GM12865 (cell line): Measurements from ENCODE around the gene SACS.

Experiments
- DNase-seq: peaks from one replicate; pipeline ENCODE4 v3.0.0; 2010; ENCODE audit warnings: low read depth
- H3K4me3 ChIP-seq: 2 replicates; pipeline ENCODE4 v1.5.1; 2011; ENCODE audit warnings: mild to moderate bottlenecking, low read depth, low read length, control low read depth
- CTCF ChIP-seq: IDR thresholded peaks from 2 replicates; pipeline ENCODE4 v1.5.1; 2011; ENCODE audit warnings: low read length, control low read depth, low read depth, inconsistent platforms; ENCODE audit not compliant: insufficient read depth; ENCODE audit errors: missing control alignments

The SACS gene

GRCh38 chr13:23352161-23352560 is 81.3 kb downstream of the SACS start:
- no peak for TF ChIP-seq CTCF
- H3K4me3 ChIP-seq, result no peak overlapping the region
- DNase-seq, result no peak

- no peak for DNase-seq
- no peak for TF ChIP-seq CTCF
Observed at GRCh38 chr13:23350009-23350408, 83.5 kb downstream of the SACS start.

GRCh38 chr13:23349161-23349897 is 84.2 kb downstream of the SACS start:
- TF ChIP-seq CTCF, result no peak
- DNase-seq, result no peak
- H3K4me3 ChIP-seq, result no peak overlapping the region

More at GRCh38 chr13:23350009-23350408, 83.5 kb downstream of the SACS start:
- H3K4me3 ChIP-seq, result no peak overlapping the region

GRCh38 chr13:23348262-23349127 is 85.0 kb downstream of the SACS start:
- no peak overlapping the region for H3K4me3 ChIP-seq
- DNase-seq, result no peak
- TF ChIP-seq CTCF, result no peak

- no peak for DNase-seq
- no peak for TF ChIP-seq CTCF
- H3K4me3 ChIP-seq, result no peak overlapping the region
Observed at GRCh38 chr13:23347601-23348000, 85.9 kb downstream of the SACS start.

- no peak for TF ChIP-seq CTCF
- no peak for DNase-seq
- no peak overlapping the region for H3K4me3 ChIP-seq
Observed at GRCh38 chr13:23344931-23345595, 88.4 kb downstream of the SACS start.
